Measurements from ENCODE around the gene GSN.

GSN gene

DNA sequence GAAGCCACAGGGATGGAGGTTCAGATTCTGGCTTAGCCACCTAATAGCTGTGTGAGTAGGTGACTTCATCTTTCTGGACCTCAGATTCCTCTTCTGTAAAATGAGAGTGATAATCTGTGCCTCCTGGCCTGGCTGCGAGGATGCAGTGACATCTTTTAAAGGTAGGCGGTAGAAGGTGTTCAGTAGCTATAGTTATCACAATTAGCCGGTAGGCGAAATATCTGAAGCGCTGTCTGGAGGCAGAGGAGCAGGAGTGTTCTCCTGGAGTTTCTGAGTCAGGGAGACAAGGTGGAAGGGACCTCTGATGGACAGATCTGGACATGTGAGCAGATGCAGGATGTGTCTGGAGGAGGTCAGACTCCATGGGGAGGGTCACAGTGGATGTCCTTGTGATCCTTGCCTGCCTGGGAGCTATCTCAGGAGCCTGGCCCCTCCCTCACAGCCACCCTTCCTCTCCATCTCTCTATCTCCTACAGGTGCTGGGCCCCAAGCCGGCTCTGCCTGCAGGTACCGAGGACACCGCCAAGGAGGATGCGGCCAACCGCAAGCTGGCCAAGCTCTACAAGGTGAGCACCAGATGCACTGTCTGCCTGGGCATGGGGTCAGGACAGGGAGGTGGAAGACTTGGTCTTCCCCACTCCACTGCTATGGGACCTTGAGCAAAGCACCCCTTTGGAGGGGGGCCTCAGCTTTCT lies 45.6 kb downstream of the GSN start:
- Histone ChIP-seq H2AFZ (ENCODE audit: low read length) (no peak overlapping the region), H3K36me3 (ENCODE audit: insufficient read depth, low read length) (peaks cover 7% of the 10 kb centered on the region; the same call in 1 of the 2 replicates), H3K79me2 (ENCODE audit: insufficient read depth, low read length) (no peaks in the 10 kb centered on the region), H3K9me3 (ENCODE audit: insufficient read depth, low read depth, low read length) (no peaks in the 10 kb centered on the region), H3K4me1 (ENCODE audit: insufficient read depth, low read length, poor library complexity, severe bottlenecking) (no peaks in the 10 kb centered on the region), H3K4me3 (ENCODE audit: low read length, poor library complexity, severe bottlenecking) (no peak overlapping the region), H3K27me3 (ENCODE audit: insufficient read depth, low read length, poor library complexity, severe bottlenecking) (no peaks in the 10 kb centered on the region), H3K9ac (ENCODE audit: low read depth, low read length, poor library complexity, severe bottlenecking) (no peak overlapping the region), H3F3A (ENCODE audit: low read depth) (no peaks in the 10 kb centered on the region), H3K4me2 (ENCODE audit: low read depth, low read length, poor library complexity, severe bottlenecking) (no peak overlapping the region), H4K20me1 (ENCODE audit: insufficient read depth, low read length, poor library complexity, severe bottlenecking) (no peaks in the 10 kb centered on the region), H3K9me2 (replicated peaks; ENCODE audit: low read depth, low read length) (no peaks in the 10 kb centered on the region)
- TF ChIP-seq EZH2phosphoT487 (IDR thresholded peaks at IDR 0.05; ENCODE audit: borderline replicate concordance) = no peak
- TF ChIP-seq CTCF (conservative IDR thresholded peaks at IDR 0.05; ENCODE audit: low read length) = no peak

- Histone ChIP-seq H3F3A (ENCODE audit: low read depth) (no peaks in the 10 kb centered on the region), H3K4me1 (ENCODE audit: insufficient read depth, low read length, poor library complexity, severe bottlenecking) (peaks cover 13% of the 10 kb centered on the region), H3K9me3 (ENCODE audit: insufficient read depth, low read depth, low read length) (no peaks in the 10 kb centered on the region), H3K36me3 (ENCODE audit: insufficient read depth, low read length) (peaks cover 4% of the 10 kb centered on the region; the same call in 1 of the 2 replicates), H2AFZ (ENCODE audit: low read length) (no peak overlapping the region), H3K27me3 (ENCODE audit: insufficient read depth, low read length, poor library complexity, severe bottlenecking) (no peaks in the 10 kb centered on the region), H3K9me2 (replicated peaks; ENCODE audit: low read depth, low read length) (no peaks in the 10 kb centered on the region), H3K4me3 (ENCODE audit: low read length, poor library complexity, severe bottlenecking) (no peak overlapping the region), H4K20me1 (ENCODE audit: insufficient read depth, low read length, poor library complexity, severe bottlenecking) (no peaks in the 10 kb centered on the region), H3K9ac (ENCODE audit: low read depth, low read length, poor library complexity, severe bottlenecking) (no peak overlapping the region), H3K4me2 (ENCODE audit: low read depth, low read length, poor library complexity, severe bottlenecking) (no peak overlapping the region), H3K79me2 (ENCODE audit: insufficient read depth, low read length) (no peaks in the 10 kb centered on the region)
- TF ChIP-seq EZH2phosphoT487 (IDR thresholded peaks at IDR 0.05; ENCODE audit: borderline replicate concordance) (no peak), CTCF (conservative IDR thresholded peaks at IDR 0.05; ENCODE audit: low read length) (no peak)
Measured at GRCh38 chr9:121316378-121316777, 48.4 kb downstream of the GSN start.

DNA sequence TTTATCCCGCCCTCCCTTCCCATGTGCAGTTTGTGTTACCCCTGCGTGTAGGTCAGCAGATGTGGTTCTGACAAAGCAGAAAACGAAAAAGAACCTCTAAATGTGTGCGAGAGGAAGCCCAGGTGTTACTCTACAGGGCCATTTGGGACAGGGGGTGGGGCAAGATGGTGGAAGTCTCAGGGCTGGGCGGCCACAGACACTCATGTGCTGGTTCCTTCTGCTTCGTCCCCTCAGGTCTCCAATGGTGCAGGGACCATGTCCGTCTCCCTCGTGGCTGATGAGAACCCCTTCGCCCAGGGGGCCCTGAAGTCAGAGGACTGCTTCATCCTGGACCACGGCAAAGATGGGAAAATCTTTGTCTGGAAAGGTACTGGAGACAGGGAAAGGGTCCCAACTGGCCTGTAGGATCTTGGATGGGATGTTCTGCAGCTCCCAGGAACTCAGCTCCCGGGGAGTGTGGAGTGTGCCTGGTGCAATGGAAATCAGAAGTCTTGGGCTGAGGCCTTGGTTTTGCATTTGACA lies 49.0 kb downstream of the GSN start:
- TF ChIP-seq EZH2phosphoT487 (IDR thresholded peaks at IDR 0.05; ENCODE audit: borderline replicate concordance) (no peak), CTCF (conservative IDR thresholded peaks at IDR 0.05; ENCODE audit: low read length) (no peak)
- no peak overlapping the region for H3K4me2 ChIP-seq (ENCODE audit: low read depth, low read length, poor library complexity, severe bottlenecking)
- H3K4me3 ChIP-seq (ENCODE audit: low read length, poor library complexity, severe bottlenecking) = no peak overlapping the region
- no peaks in the 10 kb centered on the region for H3K9me2 ChIP-seq (replicated peaks; ENCODE audit: low read depth, low read length)
- H3F3A ChIP-seq (ENCODE audit: low read depth) = no peaks in the 10 kb centered on the region
- H2AFZ ChIP-seq (ENCODE audit: low read length) = no peak overlapping the region
- peaks cover 13% of the 10 kb centered on the region for H3K4me1 ChIP-seq (ENCODE audit: insufficient read depth, low read length, poor library complexity, severe bottlenecking)
- no peaks in the 10 kb centered on the region for H3K27me3 ChIP-seq (ENCODE audit: insufficient read depth, low read length, poor library complexity, severe bottlenecking)
- no peak overlapping the region for H3K9ac ChIP-seq (ENCODE audit: low read depth, low read length, poor library complexity, severe bottlenecking)
- H3K79me2 ChIP-seq (ENCODE audit: insufficient read depth, low read length) = no peaks in the 10 kb centered on the region
- no peaks in the 10 kb centered on the region for H3K9me3 ChIP-seq (ENCODE audit: insufficient read depth, low read depth, low read length)
- H4K20me1 ChIP-seq (ENCODE audit: insufficient read depth, low read length, poor library complexity, severe bottlenecking) = no peaks in the 10 kb centered on the region
- peaks cover 4% of the 10 kb centered on the region; the same call in 1 of the 2 replicates for H3K36me3 ChIP-seq (ENCODE audit: insufficient read depth, low read length)
